NCI-H1436 (cell line): Measurements from ENCODE around the gene CAPN10.
A peak's percentile ranks its signal among the peaks of the same experiment; 100 is the strongest.

ENCODE experiments used
- DNase-seq: peaks from one replicate; lab custom pipeline; 2025; lab: John Stamatoyannopoulos, UW

The CAPN10 gene

DNA sequence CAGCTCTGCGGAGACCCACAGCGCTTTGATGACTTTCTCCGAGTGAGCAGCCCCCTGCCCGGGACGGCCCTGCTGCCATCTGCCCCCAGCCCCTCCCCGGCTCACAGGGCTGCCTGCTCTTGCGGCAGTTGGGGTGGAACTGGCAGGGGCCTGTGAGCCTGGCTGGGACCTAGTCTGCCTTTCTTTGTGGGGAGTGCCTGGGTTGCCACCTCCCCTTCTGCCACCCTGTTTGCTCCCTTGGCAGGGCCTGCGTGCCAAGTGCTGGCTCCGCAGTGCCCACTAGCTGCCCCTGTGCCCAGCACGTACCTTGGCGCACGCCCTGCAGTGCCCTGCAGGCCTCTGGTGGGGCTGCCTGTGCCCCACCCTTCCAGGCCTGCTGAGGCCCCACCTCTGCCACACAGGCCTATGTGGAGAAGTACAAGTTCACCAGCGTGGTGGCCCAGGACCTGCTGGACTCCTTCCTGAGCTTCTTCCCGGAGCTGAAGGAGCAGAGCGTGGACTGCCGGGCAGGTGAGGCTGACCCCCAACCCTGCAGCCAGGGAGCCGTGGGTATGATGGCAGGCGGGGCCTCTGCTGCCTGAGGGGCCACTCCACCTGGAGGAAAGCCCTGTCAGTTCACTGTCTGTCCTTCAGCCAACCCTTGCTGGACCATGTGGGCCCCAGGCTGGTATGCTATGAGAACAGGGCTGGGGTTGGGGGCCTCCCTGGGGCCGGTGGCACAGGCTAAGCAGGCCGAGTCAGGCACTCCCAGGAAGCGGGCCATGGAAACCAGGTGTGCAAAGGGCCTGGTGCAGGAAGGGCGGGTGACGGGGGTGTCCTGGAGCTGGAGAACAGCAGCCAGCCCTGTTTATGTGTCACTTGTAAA lies 11.2 kb upstream of the CAPN10 start:
- no peak for DNase-seq

DNA sequence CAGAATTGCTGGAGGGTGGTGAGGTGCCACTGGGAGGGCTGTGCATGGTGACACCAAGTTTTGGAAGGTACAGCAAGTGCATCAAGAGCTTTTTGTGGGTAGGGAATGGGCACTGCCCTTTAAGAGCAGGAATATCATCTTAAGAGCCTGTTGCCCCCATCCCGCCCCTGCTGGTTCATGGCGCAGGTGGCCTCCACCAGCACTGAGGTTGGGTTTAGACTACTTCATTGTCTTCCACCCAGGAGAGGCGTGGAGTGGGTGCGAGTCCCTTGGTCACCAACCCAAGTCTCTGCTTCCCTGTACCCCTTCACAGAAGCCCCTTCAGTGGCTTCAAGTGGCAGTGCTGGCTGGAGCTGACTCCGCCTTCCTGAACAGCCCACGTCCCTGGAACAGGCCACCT lies 10.5 kb upstream of the CAPN10 start:
- DNase-seq, result no peak

DNA sequence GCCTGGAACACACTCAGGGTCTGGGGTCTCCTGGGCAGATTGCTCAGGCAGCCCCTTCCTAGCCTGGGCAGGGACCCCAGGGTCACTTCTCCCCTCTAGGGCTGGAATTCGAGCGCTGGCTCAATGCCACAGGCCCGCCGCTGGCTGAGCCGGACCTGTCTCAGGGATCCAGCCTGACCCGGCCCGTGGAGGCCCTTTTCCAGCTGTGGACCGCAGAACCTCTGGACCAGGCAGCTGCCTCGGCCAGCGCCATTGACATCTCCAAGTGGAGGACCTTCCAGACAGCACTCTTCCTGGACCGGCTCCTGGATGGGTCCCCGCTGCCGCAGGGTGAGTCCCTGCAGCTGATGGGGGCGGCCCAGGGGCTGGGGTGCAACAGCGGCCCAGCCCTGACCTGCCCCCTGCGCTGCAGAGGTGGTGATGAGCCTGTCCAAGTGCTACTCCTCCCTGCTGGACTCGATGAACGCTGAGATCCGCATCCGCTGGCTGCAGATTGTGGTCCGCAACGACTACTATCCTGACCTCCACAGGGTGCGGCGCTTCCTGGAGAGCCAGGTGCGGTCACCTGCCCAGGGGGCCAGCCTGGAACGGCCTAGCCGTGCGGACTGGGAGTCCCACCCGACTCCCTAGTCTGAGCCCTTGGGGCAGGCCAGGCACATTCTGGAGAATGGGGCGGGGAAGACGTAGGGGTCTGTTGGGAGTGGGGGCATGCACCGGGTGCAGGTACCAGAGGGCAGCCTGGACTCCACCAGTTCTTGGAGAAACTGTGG lies 9.9 kb upstream of the CAPN10 start:
- no peak for DNase-seq

DNA sequence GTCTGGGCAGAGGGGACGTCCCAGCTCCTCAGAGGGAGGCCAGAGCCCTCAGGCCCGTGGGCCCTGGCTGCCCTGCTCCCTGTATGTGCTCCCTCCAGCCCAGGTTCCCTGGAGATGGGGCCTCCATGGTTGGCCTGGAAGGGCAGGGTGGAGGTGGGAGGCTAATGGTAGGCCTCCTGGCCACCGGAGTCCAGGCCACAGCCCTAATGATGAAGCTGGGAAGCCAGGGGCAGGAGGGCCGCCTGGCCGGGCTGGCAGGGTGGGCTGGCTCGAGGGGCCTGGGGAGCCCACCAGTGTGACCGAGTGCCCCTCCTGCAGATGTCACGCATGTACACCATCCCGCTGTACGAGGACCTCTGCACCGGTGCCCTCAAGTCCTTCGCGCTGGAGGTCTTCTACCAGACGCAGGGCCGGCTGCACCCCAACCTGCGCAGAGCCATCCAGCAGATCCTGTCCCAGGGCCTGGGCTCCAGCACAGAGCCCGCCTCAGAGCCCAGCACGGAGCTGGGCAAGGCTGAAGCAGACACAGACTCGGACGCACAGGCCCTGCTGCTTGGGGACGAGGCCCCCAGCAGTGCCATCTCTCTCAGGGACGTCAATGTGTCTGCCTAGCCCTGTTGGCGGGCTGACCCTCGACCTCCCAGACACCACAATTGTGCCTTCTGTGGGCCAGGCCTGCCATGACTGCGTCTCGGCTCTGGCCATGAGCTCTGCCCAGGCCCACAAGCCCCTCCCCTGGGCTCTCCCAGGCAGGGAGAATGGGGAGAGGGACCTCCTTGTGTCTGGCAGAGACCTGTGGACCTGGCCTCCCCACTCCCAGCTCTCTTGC lies 9.0 kb upstream of the CAPN10 start:
- no peak for DNase-seq

DNA sequence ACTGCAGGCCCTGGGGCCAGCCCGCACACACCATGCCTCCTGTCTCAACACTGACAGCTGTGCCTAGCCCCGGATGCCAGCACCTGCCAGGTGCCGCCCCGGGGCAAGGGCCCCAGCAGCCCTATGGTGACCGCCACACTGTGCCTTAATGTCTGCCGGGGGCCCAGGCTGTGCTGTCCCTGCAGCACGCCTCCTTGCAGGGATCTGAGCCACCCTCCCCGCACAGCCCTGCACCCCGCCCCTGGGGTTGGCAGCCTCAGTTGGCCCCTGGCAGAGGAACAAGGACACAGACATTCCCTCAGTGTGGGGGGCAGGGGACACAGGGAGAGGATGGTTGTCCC lies 8.5 kb upstream of the CAPN10 start:
- no peak for DNase-seq

DNA sequence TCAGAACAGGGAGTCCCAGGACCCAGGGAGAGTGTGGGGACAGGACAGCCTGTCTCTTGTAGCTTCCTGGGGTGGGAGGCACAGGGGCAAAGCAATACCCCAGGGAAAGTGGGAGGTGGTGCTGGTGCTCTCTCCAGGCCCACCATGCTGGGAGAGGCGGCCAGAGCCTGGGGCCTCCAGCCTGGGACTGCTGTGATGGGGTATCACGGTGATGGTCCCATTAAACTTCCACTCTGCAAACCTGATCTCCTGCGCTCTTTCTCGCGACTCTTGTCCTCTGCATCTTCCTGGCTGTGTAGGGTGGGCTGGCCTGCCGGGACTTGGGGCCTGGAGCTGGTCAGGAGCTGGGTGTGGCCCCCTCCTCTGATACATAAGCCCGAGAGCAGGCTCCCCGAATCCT lies 8.0 kb upstream of the CAPN10 start:
- no peak for DNase-seq

DNA sequence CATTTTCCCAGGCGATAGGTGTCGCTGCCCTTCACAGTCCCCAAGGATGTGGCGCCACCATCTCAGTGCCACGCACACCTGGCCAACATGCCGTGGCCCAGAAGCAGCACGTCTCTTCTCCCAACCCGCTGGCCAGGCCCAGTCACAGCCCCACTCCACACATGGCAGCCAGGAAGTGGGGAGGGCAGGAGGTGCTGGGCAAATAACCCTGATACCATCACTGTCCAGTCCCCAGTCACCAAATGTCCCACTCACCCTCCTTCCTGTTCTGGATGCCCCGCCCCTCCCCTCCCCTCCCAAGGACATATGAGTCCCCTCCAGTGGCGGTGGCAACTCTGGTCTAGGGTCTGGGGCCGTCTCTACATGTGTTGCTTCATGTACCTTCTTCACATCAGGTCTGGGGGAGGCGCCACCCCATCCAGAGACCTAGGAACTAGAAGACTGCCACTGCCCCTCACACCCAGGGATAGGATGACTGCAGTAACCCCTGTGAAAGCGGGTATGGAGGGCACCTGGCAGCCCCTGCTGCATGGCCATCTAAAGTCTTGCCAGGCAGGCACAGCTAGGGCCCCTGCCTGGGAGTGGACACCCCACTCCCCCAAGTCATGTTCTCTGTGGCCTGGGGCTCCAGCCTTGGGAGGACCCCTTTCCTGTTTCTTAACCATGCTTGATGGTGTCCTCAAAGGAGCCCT lies 7.3 kb upstream of the CAPN10 start:
- DNase-seq, result no peak

DNA sequence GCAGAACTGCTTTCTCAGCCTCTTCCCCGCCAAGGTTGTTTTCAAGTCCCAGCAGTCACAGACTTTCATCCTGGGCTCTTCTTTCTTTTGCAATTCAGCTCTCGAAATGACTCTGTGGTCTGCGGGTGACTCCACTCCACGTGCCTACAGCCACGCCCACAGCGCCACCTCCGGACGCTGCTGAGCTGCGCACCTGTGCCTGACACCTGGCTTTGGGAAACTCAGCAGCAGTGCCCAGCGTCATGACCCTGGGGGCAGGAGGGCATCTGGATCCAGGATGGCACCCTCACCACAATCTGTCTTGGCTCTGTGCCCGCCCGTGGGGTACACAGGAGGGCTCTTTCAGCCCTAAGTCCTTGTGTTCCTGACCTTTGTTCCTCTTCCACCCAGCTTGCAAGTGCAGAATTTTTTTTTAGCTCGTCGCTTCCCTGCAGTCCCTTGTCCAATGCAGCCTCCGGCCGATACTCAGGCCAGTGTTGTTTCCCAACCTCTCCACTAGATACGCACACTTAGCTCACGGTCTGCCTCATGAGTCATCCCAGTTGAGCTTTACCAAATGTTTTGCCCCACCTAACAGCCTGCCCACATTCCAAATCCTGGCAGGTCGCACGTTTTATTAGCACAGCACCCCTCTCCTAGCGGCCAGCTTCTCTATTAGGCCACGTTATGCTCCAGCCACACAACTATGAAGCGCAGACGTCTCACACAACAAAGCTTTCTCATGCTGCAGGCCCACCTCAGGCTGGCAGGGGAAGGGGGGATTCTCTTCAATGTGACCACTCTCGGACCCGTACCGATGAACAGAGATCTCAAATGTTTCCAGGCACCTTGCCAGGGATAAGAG lies 6.5 kb upstream of the CAPN10 start:
- DNase-seq, result no peak

DNA sequence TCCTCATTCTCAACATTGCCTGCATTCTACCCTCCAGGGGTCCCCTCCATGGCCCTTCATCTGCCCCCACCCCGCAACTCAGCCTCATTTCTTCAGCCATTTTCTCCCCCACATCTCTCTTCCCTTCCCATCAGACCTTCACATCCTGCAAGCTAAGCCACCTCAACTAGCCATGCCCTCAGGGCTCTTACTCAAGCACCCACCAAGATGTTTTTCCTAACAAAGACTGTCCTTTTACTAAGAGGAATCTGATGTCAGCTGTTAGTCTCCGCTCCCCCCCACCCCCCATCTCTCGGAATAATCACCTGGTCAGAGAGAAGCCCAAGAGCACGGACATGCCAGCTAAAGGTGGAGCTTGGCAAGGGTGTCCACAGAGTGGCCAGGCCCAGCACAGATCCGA lies 4.7 kb upstream of the CAPN10 start:
- DNase-seq, result no peak

DNA sequence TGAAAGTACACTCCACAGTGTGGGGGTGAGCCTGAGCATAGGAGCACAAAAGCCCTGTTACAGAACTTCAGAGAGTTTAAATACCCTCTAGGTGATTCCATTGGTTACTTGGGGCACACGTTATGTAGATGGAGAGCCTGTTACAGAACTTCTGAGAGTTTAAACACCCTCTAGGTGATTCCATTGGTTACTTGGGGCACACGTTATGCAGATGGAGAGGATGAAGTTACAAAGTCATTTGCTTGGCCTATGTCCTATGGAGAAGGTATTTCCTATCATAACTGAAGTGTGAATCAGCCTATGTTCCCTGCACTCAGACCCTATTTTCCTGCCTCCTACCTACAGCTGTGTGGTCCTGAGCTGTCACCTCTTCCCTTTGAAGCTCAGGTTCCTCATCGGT lies 3.8 kb upstream of the CAPN10 start:
- DNase-seq, result no peak

DNA sequence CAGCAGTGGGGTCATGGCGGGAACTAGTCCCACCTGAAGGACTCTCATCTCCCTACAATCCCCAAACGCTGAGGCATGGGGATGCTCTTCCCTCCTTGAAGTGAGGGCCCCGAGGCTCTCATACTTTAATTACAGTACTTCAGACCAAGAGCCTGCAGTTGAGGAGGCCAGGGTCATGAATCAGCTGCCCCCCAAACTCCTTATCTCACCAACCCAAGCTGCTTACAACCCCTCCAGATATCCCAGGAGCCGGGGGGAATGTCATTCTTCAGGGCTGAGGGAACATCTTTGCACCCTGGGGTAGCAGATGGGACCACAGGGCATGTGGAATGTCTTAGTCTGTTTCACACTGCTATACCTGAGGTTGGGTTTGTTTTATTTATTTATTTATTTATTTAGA lies 2.8 kb upstream of the CAPN10 start:
- DNase-seq, result no peak

DNA sequence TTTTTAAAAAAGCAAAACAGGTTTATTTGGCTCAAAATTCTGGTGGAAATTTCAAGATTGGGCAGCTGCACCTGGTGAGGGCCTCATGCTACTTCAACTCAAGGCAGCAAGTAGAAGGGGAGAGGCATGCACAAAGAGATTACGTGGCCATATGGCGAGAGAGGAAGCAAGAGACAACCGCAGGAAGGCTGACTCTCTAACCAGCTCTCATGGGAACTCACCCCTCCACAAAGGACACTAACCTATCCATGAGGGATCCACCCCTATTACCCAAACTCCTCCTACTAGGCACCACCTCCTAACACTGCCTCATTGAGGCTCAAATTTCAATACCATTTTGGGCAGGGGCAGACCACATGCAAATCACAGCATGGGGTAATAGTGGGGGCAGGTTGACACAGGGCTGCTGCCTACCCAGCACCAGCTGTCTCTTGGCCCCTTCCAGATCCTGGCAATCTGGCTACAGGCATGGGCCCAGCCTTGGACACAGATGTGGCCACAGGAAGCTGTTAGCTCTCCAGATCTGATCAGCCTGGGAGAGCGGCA lies 2.0 kb upstream of the CAPN10 start:
- DNase-seq, result peak; percentile 10

DNA sequence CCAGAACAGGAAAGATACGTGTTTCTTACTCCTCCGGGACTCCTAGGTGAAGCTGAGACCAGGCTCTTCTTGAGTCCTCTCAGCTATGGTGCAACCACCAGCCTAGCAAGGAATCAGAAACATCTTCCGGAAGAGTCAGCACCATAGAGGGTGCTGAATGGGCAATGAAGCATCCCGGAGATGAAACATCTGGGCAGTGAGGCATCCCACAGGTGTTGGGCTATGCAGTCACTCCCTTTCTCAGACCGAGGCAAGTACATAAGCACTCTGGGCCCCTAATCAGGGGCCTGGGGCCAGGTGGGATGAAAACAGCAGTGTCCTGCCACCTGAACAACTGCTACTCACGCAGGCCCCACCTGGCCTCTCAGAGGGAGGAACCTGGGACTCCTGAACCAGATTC lies 1.4 kb upstream of the CAPN10 start:
- DNase-seq, result no peak

DNA sequence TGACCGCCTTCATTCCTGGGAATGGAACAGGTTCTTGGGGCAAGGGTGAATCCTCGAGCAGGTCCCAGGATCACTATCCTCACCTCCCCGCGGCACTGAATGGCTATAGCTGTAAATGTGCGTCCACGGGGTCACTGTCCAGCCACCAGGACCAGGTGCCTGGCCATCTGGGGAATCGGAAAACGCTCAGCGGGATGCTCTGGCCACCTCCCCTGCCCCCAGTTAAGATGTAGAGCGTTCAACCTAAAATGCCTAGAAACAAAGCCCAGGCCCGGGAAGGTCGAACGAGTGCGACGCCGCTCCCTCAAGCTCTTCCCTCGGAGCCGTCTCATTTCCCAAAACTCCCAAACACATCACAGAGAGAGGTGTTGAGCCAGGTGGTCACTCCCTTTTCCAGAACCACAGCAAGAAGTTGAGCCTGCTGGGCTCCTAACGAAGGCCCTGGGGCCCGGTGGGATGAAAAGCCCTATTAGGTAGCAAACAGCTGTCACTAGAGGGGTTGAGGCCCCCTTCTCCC lies 795 bp upstream of the CAPN10 start:
- DNase-seq, result no peak

DNA sequence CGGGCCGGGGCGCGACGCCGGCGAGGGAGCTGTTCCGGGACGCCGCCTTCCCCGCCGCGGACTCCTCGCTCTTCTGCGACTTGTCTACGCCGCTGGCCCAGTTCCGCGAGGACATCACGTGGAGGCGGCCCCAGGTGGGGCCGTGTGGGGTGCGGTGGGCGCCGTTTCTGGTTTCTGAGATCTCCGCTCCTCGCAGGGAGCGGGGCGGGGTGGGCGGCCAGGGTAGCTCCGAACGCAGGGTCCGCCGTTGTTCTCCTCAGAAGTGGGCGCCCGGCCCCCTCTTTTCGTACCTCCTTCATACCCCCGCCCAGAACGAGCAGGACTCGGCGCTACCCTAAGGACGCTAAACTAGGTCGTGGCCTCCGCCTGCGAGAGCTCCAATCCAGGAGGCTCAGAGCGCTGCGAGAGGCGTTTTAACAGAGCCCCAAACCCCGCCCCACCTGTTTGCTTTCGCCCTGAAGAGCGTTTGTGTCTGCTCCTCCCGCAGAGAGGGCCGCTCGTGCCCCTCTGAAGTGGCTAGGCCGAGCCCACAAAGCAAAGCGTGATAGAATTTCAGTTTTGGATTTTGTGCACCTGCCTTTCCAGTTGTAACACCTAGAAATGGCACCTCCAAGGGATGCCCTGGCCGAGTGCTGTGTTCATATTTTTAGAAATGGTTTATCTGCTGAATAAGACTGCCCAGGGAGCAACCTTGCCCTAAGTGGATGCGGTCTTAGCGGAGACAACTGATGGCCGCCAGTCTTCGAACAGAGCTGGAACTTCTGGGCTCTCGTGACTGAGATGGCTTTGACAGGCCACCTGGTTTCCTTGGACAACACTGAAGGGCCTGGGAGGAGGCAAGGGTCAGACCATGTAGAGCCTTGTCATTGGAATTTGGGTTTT lies 626 bp downstream of the CAPN10 start:
- peak; percentile 39 for DNase-seq

DNA sequence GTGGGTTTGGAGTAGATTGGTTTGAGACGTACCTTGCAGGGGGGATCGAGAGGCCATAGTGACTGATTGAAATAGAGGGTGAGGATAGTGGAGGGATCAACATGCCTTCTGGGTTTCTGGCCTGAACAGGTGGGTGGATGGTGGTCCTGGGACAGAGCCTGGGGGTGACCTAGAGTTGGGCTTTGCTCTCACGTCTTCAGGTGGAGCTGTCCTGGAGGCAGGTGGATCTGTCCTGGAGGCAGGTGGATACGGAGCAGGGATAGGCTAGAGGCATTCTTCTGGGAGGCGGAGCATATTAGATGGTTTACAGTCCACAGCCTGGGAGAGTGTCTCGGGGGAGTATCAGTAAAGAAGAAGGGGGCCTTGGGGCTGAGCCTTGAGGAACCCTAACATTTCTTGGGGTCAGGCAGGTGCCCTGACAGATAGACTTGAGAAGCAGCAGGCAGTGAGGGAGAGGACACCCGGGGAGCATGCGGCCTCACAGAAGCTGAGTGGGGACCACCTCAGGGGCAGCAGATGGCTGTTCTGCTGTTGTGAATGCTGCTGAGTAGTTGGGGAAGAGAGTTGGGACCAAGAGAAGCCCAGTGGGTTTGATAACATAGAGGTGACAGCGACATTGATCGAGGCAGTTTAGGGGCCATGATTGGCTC lies 1.6 kb downstream of the CAPN10 start:
- DNase-seq, result no peak

DNA sequence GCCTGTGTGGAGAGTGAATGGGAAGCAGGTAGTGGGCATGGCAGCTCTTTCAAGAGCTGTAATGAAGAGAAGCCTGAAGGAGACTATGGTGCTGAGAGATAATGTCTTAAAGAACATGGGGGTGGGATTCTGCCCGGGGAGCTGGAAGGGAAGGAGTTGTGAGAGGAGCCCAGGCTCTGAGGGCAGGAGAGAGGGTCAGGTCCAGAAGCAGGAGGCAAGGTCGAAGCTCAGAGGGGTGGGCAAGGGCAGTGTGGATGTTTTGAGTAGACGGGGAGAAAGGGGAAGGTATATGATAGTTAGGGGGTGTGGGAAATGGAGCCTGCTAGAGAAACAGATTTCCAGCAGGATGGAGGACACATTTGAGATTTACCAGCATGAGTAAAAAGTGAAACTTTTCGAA lies 2.1 kb downstream of the CAPN10 start:
- no peak for DNase-seq

DNA sequence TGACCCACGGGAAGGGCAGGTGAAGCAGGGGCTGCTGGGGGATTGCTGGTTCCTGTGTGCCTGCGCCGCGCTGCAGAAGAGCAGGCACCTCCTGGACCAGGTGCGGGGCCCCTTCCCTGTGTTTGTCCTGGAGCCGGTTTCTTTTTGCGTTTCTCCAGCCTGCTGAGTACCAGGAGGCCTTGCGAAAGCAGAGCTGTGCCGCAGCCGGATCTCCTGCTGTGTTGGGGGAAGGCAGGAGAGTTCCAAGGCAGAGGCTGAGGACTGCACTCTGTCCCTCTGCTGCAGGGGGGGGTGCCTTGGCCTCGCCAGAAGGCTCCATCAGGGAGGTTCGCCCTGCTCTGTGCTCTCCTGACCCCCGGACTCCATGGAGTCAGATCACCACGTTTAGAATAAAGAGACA lies 2.8 kb downstream of the CAPN10 start:
- DNase-seq, result no peak

DNA sequence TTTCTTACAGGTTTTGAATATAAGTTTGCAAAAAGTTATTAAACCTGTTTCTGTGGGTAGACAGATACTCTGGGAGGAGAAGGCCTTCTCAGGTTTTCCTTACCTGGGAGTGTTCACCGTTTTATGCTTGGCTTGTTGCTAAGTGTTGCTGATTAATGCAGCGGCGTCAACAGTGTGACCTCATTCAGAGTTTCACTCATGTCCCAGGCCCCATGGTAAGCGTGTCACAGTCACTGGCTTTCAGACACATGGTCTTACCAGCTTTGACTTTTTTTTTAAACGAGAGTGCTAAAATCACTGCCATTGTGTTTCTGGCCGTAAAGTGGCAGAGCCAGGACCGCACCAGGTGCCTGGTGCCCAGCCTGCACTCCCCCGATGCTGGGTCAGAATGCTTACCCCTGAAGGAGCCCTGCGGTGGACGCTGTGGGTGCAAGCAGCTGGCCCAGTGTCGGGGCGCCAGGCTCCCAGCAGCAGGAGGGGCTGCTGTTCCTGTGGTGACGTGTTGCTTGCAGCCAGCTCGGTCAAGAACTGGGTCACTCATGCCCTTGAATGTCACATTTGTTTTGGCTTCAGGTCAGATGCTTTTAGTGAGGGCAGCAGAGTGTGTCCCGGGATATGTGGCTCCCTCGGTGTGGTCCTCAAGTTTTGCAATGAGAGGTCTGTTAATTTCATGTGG lies 3.5 kb downstream of the CAPN10 start:
- no peak for DNase-seq
